Gastrocnemius medialis (tissue), 4 donors: ENCODE data around the gene ADORA1. TPM values are rescaled to one million over a fixed set of nuclear protein-coding genes. Genes with fewer than 3 reads are reported as not detected.

Experiments
- ATAC-seq, 2 donors: fragments of 150-250 bp; one replicate each; pipeline ENCODE4 v1.9.1; 2016
- DNase-seq, 2 donors: peaks; one replicate each; pipeline ENCODE4 v3.0.0-alpha.2; 2019
- H3K27ac ChIP-seq, 4 donors: fragments of 200-600 bp; sonication (generic); 1 replicate in 1 of 4; 2 replicates in 3 of 4; pipeline ENCODE4 v1.5.1; 2016 to 2018; ENCODE audit warnings: mild to moderate bottlenecking in 2 of 4, moderate library complexity in 1 of 4
- H3K27me3 ChIP-seq, 3 donors: fragments of 200-600 bp; sonication (generic) in 2 of 3; 1 replicate in 1 of 3; 2 replicates in 2 of 3; pipeline versions ENCODE4 v1.5.1 to v1.6.0; 2016 to 2019; ENCODE audit warnings: mild to moderate bottlenecking in 1 of 3, moderate library complexity in 1 of 3
- H3K36me3 ChIP-seq, 2 donors: fragments of 200-600 bp; sonication (generic) in 1 of 2; one replicate each; pipeline ENCODE4 v1.5.1; 2017 to 2018
- H3K4me1 ChIP-seq, 2 donors: fragments of 200-600 bp; sonication (generic) in 1 of 2; one replicate each; pipeline ENCODE4 v1.5.1; 2016 to 2017; ENCODE audit warnings: mild to moderate bottlenecking in 2 of 2
- H3K4me3 ChIP-seq, 4 donors: fragments of 200-600 bp; sonication (generic) in 3 of 4; 1 replicate in 1 of 4; 2 replicates in 3 of 4; pipeline ENCODE4 v1.5.1; 2016 to 2019; ENCODE audit warnings: mild to moderate bottlenecking in 2 of 4
- H3K9me3 ChIP-seq, 3 donors: fragments of 200-600 bp; sonication (generic) in 2 of 3; 1 replicate in 1 of 3; 2 replicates in 2 of 3; pipeline ENCODE4 v1.5.1; 2016 to 2019
- CTCF ChIP-seq, 5 experiments: fragments of 450-650 bp in 3 of 5; fragments of 200-600 bp in 2 of 5; sonication (generic) in 2 of 5; IDR thresholded peaks in 4 of 5; conservative IDR thresholded peaks in 1 of 5; 1 replicate in 4 of 5; 2 replicates in 1 of 5; pipeline ENCODE4 v1.5.1; 2016 to 2019; ENCODE audit warnings: antibody characterized with exemption in 5 of 5, mild to moderate bottlenecking in 3 of 5, moderate library complexity in 3 of 5
- POLR2A ChIP-seq, 2 donors: fragments of 450-650 bp; IDR thresholded peaks; one replicate each; pipeline ENCODE4 v1.6.1; 2017; ENCODE audit warnings: antibody characterized with exemption in 2 of 2, mild to moderate bottlenecking in 2 of 2, moderate library complexity in 2 of 2
- in situ Hi-C, 4 donors: fragments of 200-750 bp; cut with MboI; loops; one replicate each; pipeline versions ENCODE4 v1.15.0 to v1.8.0; 2017; ENCODE audit warnings: low sequenced_read_pairs in 4 of 4
- intact Hi-C: fragments of 100-400 bp; cut with DNase I; formaldehyde crosslinking; loops from one replicate; pipeline ENCODE4 v1.15.1; 2023; ENCODE audit warnings: low total_unique reads
- total RNA-seq, 4 donors: library from RNA; depleted of rRNA; stranded (reverse); fragments of >200 nt; gene quantifications; one replicate each; pipeline versions ENCODE4 v1.1.0 to v1.2.3, GENCODE V29; 2016

The ADORA1 gene
- total RNA-seq, 4 donors from 2014 or later, result 0.25 to 5.6 (median 1.7) TPM

GRCh38 chr1:203173011-203173555 is 45.6 kb downstream of the ADORA1 start:
- DNase-seq, result no peak
- Histone ChIP-seq H3K27ac (peak overlapping the region; percentile 88 to 92 (median 88)), H3K4me3 (no peak overlapping the region), H3K27me3 (no peaks in the 10 kb centered on the region), H3K4me1 (peaks cover 31 to 55% of the 10 kb centered on the region in 2 donors), H3K9me3 (no peaks in the 10 kb centered on the region), H3K36me3 (no peaks in the 10 kb centered on the region)
- in situ Hi-C loops (loop anchor here in 2 of 4 donors (5.0 to 10.0 kb wide), 2 partner anchors 136 to 138 kb away; no protein-coding TSS in a partner anchor), intact Hi-C loops (no loop called here)
- TF ChIP-seq CTCF (IDR thresholded peaks at IDR 0.05 in 4 of 5, conservative IDR thresholded peaks at IDR 0.05 in 1 of 5) (no peak), POLR2A (IDR thresholded peaks at IDR 0.05) (no peak)
- ATAC-seq, result peak in 1 of 2 donors; percentile 0

GRCh38 chr1:203173566-203173965 is 46.0 kb downstream of the ADORA1 start:
- in situ Hi-C loops (loop anchor here in 2 of 4 donors (5.0 to 10.0 kb wide), 2 partner anchors 136 to 139 kb away; no protein-coding TSS in a partner anchor), intact Hi-C loops (no loop called here)
- Histone ChIP-seq H3K4me3 (peak overlapping the region in 1 of 4 donors; percentile 23), H3K4me1 (peaks cover 35 to 60% of the 10 kb centered on the region in 2 donors), H3K27ac (peak overlapping the region; percentile 88 to 92 (median 88)), H3K9me3 (no peaks in the 10 kb centered on the region), H3K27me3 (no peaks in the 10 kb centered on the region), H3K36me3 (no peaks in the 10 kb centered on the region)
- ATAC-seq, result peak; percentile 51 to 54
- DNase-seq, result peak; percentile 74 to 92
- TF ChIP-seq CTCF (IDR thresholded peaks at IDR 0.05 in 4 of 5, conservative IDR thresholded peaks at IDR 0.05 in 1 of 5) (peak in 3 of 5 experiments; percentile 15 to 27 (median 17)), POLR2A (IDR thresholded peaks at IDR 0.05) (peak in 1 of 2 donors; percentile 48)

GRCh38 chr1:203174324-203174985 is 46.9 kb downstream of the ADORA1 start:
- no peaks in the 10 kb centered on the region for H3K9me3 ChIP-seq
- H3K4me3 ChIP-seq, result peak overlapping the region in 1 of 4 donors; percentile 23
- DNase-seq (no peak), ATAC-seq (no peak)
- in situ Hi-C loops, result loop anchor here in 2 of 4 donors (5.0 to 10.0 kb wide), 2 partner anchors 137 to 140 kb away; no protein-coding TSS in a partner anchor
- H3K27me3 ChIP-seq, result no peaks in the 10 kb centered on the region
- intact Hi-C loops, result no loop called here
- H3K4me1 ChIP-seq, result peaks cover 35 to 62% of the 10 kb centered on the region in 2 donors
- TF ChIP-seq POLR2A (IDR thresholded peaks at IDR 0.05) (no peak), CTCF (IDR thresholded peaks at IDR 0.05 in 4 of 5, conservative IDR thresholded peaks at IDR 0.05 in 1 of 5) (no peak)
- H3K27ac ChIP-seq, result peak overlapping the region in 3 of 4 donors; percentile 88 to 92 (median 88)
- H3K36me3 ChIP-seq, result no peaks in the 10 kb centered on the region

GRCh38 chr1:203175237-203175826 is 47.8 kb downstream of the ADORA1 start, which contains the start of gene MYBPH:
TSS of gene MYBPH (minus strand) at chr1:203175826. CDS start at chr1:203175755, 71 bp downstream.
- ATAC-seq, result no peak
- DNase-seq, result no peak
- H3K4me1 ChIP-seq, result peaks cover 35 to 62% of the 10 kb centered on the region in 2 donors
- in situ Hi-C loops (loop anchor here in 1 of 4 donors (10.0 kb wide), 1 partner anchor 141 kb away; no protein-coding TSS in a partner anchor), intact Hi-C loops (no loop called here)
- peak within 1 kb of the TSS in 1 of 4 donors; percentile 23 for H3K4me3 ChIP-seq
- peak within 1 kb of the TSS in 3 of 4 donors; percentile 35 to 92 (median 88) for H3K27ac ChIP-seq
- H3K36me3 ChIP-seq, result no peaks in the 10 kb centered on the region
- no peak for TF ChIP-seq CTCF (IDR thresholded peaks at IDR 0.05 in 4 of 5, conservative IDR thresholded peaks at IDR 0.05 in 1 of 5)
- TF ChIP-seq POLR2A (IDR thresholded peaks at IDR 0.05), result peak in 1 of 2 donors; percentile 62
- no peaks in the 10 kb centered on the region for H3K27me3 ChIP-seq
- H3K9me3 ChIP-seq, result no peaks in the 10 kb centered on the region
